Activated CD4-positive, alpha-beta T cell treated with anti-CD3 and anti-CD28 coated beads, Interleukin-2, amount 10 ng/mL, durations not matched to agents 24 days and 14 days (primary cell): ENCODE results near the gene DDAH1. TPM values are rescaled to one million over a fixed set of nuclear protein-coding genes. Genes with fewer than 3 reads are reported as not detected.
"Not testable (repeated sequence)": the region's sequence is repeated elsewhere in the genome, so short reads cannot be mapped to it uniquely, and the experiment has no call there.

ENCODE experiments used
- DNase-seq: peaks from one replicate; pipeline ENCODE4 v3.0.0; 2022
- H3K27ac Mint-ChIP-seq: one replicate; pipeline ENCODE4 v1.8.0; 2022; ENCODE audit warnings: mild to moderate bottlenecking, mixed read lengths
- H3K27me3 Mint-ChIP-seq: one replicate; pipeline ENCODE4 v1.8.0; 2022; ENCODE audit warnings: mixed read lengths
- H3K36me3 Mint-ChIP-seq: one replicate; pipeline ENCODE4 v1.8.0; 2022; ENCODE audit warnings: low read depth, mild to moderate bottlenecking, mixed read lengths
- H3K4me1 Mint-ChIP-seq: one replicate; pipeline ENCODE4 v1.8.0; 2021; ENCODE audit warnings: mixed read lengths
- H3K4me3 Mint-ChIP-seq: one replicate; pipeline ENCODE4 v1.8.0; 2022; ENCODE audit warnings: mild to moderate bottlenecking, moderate library complexity, mixed read lengths
- H3K9me3 Mint-ChIP-seq: one replicate; pipeline ENCODE4 v1.8.0; 2021; ENCODE audit warnings: mixed read lengths
- intact Hi-C: fragments of 100-400 bp; cut with micrococcal nuclease; formaldehyde crosslinking; loops from one replicate; pipeline ENCODE4 v1.15.1; 2023
- total RNA-seq: library from RNA; stranded (reverse); gene quantifications from 2 replicates; pipeline ENCODE4 v1.2.3, GENCODE V29; 2022

The DDAH1 gene
- not detected in 2 replicates for total RNA-seq

DNA sequence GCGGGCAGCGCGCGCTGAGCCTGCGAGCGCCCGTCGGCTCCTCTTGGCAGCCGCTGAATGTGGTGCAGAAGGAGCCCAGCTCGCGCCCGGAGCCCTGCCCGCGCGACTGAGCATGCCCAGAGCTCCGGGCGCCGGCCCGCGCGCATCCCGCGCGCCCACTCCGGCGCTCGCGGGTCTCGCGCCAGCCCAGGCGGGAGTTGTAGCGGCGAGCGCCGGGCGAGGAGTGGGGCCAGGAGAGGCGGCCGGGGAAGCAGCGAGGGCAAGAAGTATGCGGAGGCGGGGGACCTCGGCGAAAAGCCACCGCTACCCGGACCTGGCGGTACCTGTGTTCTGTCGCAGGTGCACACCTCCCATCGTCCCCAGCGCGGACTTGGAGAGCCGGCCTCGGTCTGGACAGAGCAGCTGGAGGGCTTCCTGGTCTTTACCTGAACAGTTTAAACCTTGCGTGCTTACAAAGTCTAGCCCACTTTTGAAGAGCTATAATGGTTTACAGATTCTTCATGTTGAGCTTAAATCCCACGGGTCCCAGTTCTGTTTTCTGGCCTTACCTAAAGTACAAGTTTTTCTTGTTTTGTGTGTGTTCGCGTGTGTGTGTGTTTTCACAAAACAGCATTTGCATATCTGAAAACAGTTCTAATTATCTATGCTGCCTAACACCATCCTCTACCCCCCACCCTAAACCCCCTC lies at the start of gene DDAH1:
DDAH1 (minus strand) TSS at position 61 of the 687 bp plus-strand sequence. CDS start 114 bp downstream, outside the sequence.
- Mint-ChIP-seq H3K4me1 (peaks cover 6% of the 10 kb centered on the region), H3K27me3 (peaks cover 63% of the 10 kb centered on the region), H3K9me3 (no peaks in the 10 kb centered on the region), H3K27ac (no peak within 1 kb of the TSS), H3K36me3 (no peaks in the 10 kb centered on the region), H3K4me3 (peak within 1 kb of the TSS; percentile 62)
- intact Hi-C loops = no loop called here
- DNase-seq = no peak

DNA sequence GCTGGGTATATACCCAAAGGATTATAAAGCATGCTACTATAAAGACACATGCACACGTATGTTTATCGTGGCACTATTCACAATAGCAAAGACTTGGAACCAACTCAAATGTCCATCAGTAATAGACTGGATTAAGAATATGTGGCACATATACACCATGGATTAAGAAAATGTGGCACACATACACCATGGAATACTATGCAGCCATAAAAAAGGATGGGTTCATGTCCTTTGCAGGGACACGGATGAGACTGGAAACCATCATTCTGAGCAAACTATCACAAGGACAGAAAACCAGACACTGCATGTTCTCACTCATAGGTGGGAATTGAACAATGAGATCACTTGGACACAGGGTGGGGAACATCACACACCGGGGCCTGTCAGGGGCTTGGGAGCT lies 49.0 kb upstream of the DDAH1 start:
- H3K9me3 Mint-ChIP-seq, H3K27me3 Mint-ChIP-seq, DNase-seq, H3K36me3 Mint-ChIP-seq, H3K27ac Mint-ChIP-seq, H3K4me3 Mint-ChIP-seq, H3K4me1 Mint-ChIP-seq, intact Hi-C loops: not testable (repeated sequence)

DNA sequence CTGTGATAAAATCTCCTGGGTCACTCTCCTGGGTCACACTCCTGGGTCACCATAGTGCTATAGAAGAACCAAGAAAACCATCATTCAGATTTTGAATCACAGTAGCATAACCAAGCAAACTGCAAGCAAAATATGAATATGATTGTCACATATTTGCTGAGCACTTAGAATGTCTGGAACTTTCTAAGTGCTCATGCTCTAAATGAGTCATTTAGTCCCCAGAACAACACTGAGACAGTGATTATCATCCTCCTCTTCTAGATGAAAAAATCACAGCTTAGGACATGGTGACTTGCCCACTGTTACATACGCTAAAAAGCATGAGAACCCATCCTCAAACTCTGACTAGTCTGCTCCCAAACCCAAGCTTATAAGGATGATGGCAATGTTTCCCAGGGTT lies 39.5 kb upstream of the DDAH1 start:
- Mint-ChIP-seq H3K4me1 (no peaks in the 10 kb centered on the region), H3K36me3 (no peaks in the 10 kb centered on the region), H3K9me3 (no peaks in the 10 kb centered on the region), H3K27ac (no peak overlapping the region), H3K4me3 (no peak overlapping the region), H3K27me3 (no peaks in the 10 kb centered on the region)
- no peak for DNase-seq
- intact Hi-C loops = no loop called here

DNA sequence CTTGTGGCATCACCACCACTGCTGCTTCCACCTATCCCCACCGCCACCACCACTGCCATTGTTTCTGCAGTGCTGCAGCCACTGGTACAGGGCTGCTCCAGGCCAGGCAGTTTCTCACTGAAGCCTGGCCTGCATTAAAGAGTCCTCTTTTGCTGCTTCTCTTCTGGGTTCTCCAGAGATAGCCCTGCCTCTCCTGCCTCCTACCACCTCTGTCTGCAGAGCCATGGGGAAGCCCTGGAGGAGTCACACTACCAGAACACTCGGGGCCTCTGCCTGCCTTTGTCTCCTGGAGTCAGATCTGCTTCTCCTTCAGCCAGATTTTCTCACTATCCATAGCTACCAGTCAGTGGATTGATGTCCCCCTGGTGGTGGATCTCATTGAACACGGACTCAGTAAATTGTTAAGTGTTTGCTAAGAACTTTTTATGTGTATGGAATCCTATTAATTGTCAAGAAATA lies 37.7 kb upstream of the DDAH1 start:
- Mint-ChIP-seq H3K9me3 (no peaks in the 10 kb centered on the region), H3K4me1 (no peaks in the 10 kb centered on the region), H3K27me3 (peaks cover 2% of the 10 kb centered on the region), H3K27ac (no peak overlapping the region), H3K36me3 (no peaks in the 10 kb centered on the region), H3K4me3 (no peak overlapping the region)
- intact Hi-C loops = no loop called here
- no peak for DNase-seq

DNA sequence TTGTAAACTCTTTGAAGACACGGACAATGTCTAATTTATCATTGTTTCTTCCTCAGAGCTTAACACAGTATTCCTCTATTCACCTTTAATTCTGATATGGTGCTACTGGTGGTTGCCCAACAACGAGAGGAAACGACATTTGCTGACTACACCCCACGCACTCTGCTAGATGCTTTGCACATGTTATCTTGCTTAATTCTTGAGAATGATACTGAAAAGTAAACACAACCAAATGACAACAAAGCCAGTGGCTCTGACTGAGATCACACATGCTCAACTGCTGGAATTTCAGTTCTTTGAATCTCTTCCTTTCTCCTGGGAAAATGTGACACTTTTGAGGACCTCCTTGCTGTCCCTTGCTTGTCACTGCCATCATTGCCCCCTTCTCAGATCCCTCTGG lies 37.2 kb upstream of the DDAH1 start:
- Mint-ChIP-seq H3K27me3 (peaks cover 2% of the 10 kb centered on the region), H3K4me3 (no peak overlapping the region), H3K36me3 (no peaks in the 10 kb centered on the region), H3K4me1 (no peaks in the 10 kb centered on the region), H3K27ac (no peak overlapping the region), H3K9me3 (no peaks in the 10 kb centered on the region)
- intact Hi-C loops = no loop called here
- DNase-seq = no peak

DNA sequence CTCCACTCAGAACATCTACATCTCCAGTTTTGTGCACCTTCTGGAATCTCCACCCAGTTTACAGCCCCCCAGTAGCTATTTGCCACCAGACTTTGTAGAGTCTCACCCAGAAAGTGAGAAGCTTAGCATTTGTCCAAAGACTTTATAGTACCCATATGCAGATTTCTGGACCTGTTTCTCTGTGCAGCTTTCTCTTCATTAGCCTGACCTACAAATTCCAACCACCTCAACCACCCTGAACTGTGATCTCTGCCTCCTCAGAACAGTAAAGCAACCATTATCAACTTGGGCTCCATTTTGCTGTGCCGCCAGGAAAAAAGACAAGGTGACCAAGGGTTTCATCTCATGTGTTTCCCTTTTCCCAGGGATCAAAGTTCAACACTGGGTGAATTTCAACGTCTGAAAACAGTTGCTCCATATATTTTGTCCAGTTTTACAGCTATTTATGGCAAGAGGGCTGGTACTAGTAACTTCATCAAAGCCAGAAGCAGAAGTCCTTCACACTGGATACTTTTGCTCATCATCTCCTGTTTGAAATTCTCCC lies 36.5 kb upstream of the DDAH1 start:
- H3K4me3 Mint-ChIP-seq = no peak overlapping the region
- H3K36me3 Mint-ChIP-seq = no peaks in the 10 kb centered on the region
- peaks cover 2% of the 10 kb centered on the region for H3K27me3 Mint-ChIP-seq
- no peak for DNase-seq
- no peak overlapping the region for H3K27ac Mint-ChIP-seq
- H3K4me1 Mint-ChIP-seq = no peaks in the 10 kb centered on the region
- intact Hi-C loops = no loop called here
- no peaks in the 10 kb centered on the region for H3K9me3 Mint-ChIP-seq

DNA sequence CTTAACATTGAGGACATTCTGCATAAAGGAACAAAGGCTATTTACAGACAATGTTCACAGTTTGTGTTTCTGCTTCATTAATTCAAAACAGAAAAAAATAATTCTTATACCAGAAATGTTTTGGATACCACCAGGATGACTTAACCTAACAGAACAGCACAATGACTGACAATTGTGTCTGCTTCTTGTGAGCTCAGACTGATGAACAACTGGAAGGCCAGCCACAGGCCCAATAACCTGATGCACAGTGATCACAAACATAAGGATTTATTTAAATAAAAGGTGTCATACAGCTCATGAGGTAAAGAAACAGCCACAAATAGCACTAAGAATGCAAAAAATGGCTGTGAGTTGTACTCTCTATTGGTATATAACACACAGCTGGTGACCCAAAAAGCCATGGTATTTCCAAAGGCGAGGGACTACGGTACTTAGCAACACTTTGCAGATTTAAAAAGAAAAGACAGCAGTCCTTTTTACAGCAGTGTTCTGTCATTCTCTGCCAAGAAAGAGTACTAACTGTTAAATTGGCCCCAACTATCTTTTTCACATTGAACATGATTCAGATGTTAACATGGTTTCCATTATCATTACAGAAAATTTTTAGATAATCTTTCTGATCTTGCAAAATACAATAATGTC lies 32.1 kb upstream of the DDAH1 start:
- H3K36me3 Mint-ChIP-seq = no peaks in the 10 kb centered on the region
- no peaks in the 10 kb centered on the region for H3K9me3 Mint-ChIP-seq
- H3K4me3 Mint-ChIP-seq = no peak overlapping the region
- H3K4me1 Mint-ChIP-seq = no peaks in the 10 kb centered on the region
- no peak for DNase-seq
- intact Hi-C loops = no loop called here
- H3K27ac Mint-ChIP-seq = no peak overlapping the region
- H3K27me3 Mint-ChIP-seq = peaks cover 6% of the 10 kb centered on the region

DNA sequence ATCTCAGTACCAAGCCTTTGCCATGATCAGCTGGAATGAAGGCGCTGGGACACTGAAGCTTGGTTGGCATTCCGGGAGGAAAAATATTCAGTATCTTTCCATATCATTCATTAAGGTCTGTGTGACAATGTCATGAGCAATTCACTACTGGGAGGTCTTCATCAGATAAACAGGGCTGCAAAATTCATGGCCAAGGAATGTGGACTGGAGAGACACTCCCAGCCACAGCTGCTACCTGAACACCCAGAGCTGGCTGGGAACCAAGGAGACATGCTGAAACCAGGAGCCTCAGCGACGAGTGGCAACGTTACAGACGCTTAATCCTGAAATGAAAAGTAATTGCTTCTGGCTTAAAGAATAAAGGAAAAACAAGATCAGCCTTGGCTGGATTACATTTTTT lies 30.6 kb upstream of the DDAH1 start:
- no peaks in the 10 kb centered on the region for H3K36me3 Mint-ChIP-seq
- intact Hi-C loops = no loop called here

DNA sequence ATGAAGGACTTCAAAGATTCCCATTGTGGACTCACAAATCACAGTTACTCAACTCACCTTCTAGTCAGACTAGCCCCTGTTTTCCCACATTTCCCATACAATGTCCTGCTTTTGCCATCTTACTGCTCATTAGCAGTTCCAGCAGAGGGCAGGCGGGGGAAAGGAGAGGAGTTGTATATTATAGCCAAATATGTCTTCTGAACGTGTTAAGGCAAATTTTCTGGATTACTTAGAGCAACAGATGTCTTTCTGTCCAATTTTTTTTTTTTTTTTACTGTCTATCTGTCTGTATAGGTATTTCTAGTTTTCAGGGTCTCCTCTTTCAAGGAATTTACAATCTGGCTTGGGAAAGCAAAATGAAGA lies 29.9 kb upstream of the DDAH1 start:
- intact Hi-C loops = no loop called here
- H3K9me3 Mint-ChIP-seq = no peaks in the 10 kb centered on the region
- no peaks in the 10 kb centered on the region for H3K4me1 Mint-ChIP-seq
- no peak overlapping the region for H3K4me3 Mint-ChIP-seq
- no peak for DNase-seq
- H3K36me3 Mint-ChIP-seq = no peaks in the 10 kb centered on the region
- peaks cover 7% of the 10 kb centered on the region for H3K27me3 Mint-ChIP-seq
- no peak overlapping the region for H3K27ac Mint-ChIP-seq

More for the DNA sequence above, 30.6 kb upstream of the DDAH1 start:
- peaks cover 6% of the 10 kb centered on the region for H3K27me3 Mint-ChIP-seq
- no peak overlapping the region for H3K4me3 Mint-ChIP-seq
- no peak overlapping the region for H3K27ac Mint-ChIP-seq
- H3K4me1 Mint-ChIP-seq = no peaks in the 10 kb centered on the region
- no peaks in the 10 kb centered on the region for H3K9me3 Mint-ChIP-seq
- DNase-seq = no peak

DNA sequence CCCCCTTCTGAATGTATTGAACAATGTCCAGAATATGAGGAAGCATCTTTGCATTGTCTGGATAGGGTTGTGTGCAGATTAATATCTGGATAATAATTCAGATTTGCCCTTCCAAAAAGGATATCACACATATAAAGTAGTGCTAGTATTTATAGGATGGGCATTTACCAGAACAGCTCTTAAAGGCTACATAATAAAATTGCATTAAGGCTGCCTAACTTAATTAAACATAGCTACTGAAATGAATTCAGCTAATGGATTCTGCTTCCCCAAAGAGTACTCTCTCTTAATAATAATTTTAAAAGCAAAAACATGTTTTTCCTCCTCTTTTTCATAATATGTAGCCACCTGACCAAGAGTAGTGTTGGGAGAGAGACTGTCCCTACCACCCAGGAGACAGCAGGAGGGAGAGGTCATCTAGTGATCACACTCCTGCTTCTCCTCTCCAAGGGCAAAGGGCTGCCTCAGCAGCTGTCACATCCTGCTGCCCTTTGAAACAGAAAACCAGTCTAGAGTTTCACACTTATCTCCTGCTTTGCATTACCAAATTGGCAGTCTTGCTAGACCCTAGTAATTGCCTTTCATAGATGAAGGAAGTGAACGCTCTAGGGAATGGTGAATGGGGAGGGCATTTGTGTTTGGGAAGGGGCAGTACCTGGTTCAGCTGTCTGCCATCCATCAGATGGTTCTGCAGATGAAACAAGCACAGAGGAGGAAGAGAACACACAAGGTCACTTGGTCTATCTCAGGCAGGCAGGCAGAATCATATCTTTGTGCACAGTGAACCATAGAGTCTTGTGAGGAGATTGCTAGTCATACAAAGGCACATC lies 29.3 kb upstream of the DDAH1 start:
- intact Hi-C loops = no loop called here
- Mint-ChIP-seq H3K27me3 (peaks cover 11% of the 10 kb centered on the region), H3K36me3 (no peaks in the 10 kb centered on the region), H3K27ac (no peak overlapping the region), H3K4me3 (no peak overlapping the region), H3K4me1 (no peaks in the 10 kb centered on the region), H3K9me3 (no peaks in the 10 kb centered on the region)
- no peak for DNase-seq

DNA sequence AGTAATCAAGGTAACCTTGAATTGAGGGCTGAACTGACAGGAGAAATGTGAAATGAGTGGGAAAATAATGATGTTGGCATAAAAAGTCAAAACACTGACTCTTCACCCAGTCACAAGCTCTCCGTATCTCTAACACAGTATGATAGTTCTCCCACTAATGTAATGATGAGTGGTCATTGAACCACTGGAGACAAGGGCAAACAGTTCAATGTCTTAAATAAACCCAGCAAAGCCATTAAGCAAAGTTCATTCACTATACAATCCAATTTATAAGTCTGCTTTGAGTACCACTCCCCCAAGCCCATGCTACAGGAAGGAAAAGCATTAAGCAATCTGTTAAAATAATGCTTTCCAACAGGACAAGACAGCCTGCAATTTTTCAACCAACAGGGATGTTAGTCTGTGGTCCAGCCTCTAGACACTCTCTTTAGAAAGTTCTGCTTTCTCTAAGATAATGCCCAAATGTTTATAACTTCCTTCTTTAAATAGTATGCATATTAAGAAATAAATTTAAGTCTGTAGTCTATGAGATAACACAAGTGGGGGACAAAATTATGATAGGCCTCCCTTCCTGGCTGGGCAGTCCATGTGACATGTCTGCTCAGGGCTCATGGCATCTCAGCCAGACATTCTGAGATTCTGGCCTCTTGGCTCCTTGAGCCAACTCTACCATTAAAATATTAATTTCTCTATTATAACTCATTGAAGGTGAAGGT lies 25.5 kb upstream of the DDAH1 start:
- peaks cover 21% of the 10 kb centered on the region for H3K27me3 Mint-ChIP-seq
- no peaks in the 10 kb centered on the region for H3K36me3 Mint-ChIP-seq
- H3K27ac Mint-ChIP-seq = no peak overlapping the region
- H3K4me3 Mint-ChIP-seq = no peak overlapping the region
- no peak for DNase-seq
- intact Hi-C loops = no loop called here
- H3K4me1 Mint-ChIP-seq = no peaks in the 10 kb centered on the region
- no peaks in the 10 kb centered on the region for H3K9me3 Mint-ChIP-seq

DNA sequence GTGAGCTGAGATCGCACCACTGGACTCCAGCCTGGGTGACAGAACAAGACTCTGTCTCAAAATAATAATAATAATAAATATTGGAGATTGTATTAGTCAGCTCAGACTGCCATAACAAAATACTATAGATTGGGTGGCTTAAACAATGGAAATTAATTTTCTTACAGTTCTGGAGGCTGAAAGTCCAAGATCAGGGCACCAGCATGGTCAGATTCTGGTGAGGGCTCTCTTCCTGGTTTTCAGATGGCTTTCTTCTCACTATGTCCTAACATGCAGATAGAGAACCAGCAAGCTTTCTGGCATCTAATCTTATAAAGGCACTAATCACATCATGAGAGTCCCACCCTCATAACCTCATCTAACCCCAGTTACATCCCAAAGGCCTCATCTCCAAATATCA lies 23.2 kb upstream of the DDAH1 start:
- H3K27me3 Mint-ChIP-seq = peaks cover 22% of the 10 kb centered on the region
- intact Hi-C loops = no loop called here
- no peaks in the 10 kb centered on the region for H3K9me3 Mint-ChIP-seq
- DNase-seq = no peak
- H3K4me3 Mint-ChIP-seq = no peak overlapping the region
- H3K4me1 Mint-ChIP-seq = no peaks in the 10 kb centered on the region
- no peak overlapping the region for H3K27ac Mint-ChIP-seq
- H3K36me3 Mint-ChIP-seq = no peaks in the 10 kb centered on the region

DNA sequence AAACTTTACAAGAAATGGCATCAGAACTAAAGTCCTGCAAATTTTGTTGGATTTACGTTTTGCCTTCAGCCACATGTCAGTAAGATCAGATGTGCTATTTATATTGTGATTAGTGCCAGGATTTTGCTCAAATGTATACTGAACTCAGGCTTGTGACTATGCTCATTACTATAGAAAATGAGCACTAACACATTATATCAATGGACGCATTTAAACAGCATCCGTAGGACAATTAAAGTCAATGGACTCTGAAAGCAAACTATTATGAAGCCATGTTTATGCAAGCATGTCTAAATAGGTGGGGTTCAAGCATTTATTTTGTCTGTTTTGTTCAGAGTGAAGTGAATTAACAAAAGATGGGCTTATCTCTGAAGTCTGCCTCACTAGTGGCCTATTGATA lies 20.6 kb upstream of the DDAH1 start:
- intact Hi-C loops = no loop called here
- H3K4me3 Mint-ChIP-seq = no peak overlapping the region
- no peak overlapping the region for H3K27ac Mint-ChIP-seq
- H3K27me3 Mint-ChIP-seq = peaks cover 22% of the 10 kb centered on the region
- no peaks in the 10 kb centered on the region for H3K4me1 Mint-ChIP-seq
- DNase-seq = no peak
- no peaks in the 10 kb centered on the region for H3K36me3 Mint-ChIP-seq
- no peaks in the 10 kb centered on the region for H3K9me3 Mint-ChIP-seq
